ENCODE data around the gene CASP4. TPM values are rescaled to one million over a fixed set of nuclear protein-coding genes. Genes with fewer than 3 reads are reported as not detected.
"Not testable (repeated sequence)": the region's sequence is repeated elsewhere in the genome, so short reads cannot be mapped to it uniquely, and the experiment has no call there.

The CASP4 gene
- total RNA-seq, 1 donor from 2014 or later: 46.7 TPM

GRCh38 chr11:104957280-104957679, 11.1 kb downstream of the CASP4 start:
- DNase-seq (ENCODE audit: low spot score): no peak

- no peak for DNase-seq (ENCODE audit: low spot score)
Observed at GRCh38 chr11:104956528-104956927, 11.8 kb downstream of the CASP4 start.

GRCh38 chr11:104946907-104947306, 21.5 kb downstream of the CASP4 start:
- DNase-seq (ENCODE audit: low spot score): peak; percentile 5

DNA sequence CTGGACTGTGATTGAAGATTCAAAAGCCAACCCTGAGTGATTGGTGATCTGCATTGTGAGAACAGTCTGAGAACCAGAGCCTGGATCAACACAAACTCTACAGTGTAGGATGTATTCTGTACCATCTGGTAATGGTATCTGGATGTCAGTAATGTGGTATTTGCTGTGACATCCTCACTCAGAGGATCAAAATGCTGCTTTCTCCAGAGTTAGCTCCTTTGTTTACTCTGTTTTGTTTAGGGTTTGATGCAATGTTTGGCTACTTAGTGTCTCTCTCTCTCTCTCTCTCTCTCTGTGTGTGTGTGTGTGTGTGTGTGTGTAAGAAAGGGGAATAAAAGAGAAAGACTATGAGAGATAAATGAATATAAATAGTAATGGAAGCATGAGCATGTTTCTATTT, 24.3 kb downstream of the CASP4 start:
- DNase-seq (ENCODE audit: low spot score): no peak

DNA sequence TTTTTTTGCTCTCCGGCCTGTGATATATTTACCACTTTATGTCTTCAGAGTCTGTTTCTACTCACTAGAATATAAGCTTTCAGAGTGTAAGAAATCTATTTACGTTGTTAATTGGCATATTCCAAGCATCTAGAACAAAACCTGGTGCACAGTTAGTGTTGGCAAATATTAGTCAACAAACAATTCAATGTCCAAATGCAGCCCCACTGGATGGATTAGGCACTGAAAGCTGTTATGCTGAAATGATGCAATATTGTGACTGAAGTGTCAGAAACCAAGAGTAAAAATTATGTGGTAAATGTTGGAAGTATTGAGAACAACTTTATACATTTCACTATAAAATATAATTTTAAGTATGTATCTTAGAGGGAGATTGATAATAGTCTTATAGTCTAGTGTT, 24.8 kb downstream of the CASP4 start:
- no peak for DNase-seq (ENCODE audit: low spot score)

GRCh38 chr11:104934594-104934993, 33.8 kb downstream of the CASP4 start:
- no peak for DNase-seq (ENCODE audit: low spot score)

- DNase-seq (ENCODE audit: low spot score): not testable (repeated sequence)
Observed at GRCh38 chr11:104934073-104934472, 34.3 kb downstream of the CASP4 start.

GRCh38 chr11:104928811-104929210, 39.6 kb downstream of the CASP4 start:
- DNase-seq (ENCODE audit: low spot score): peak; percentile 54

- DNase-seq (ENCODE audit: low spot score): no peak
Observed at GRCh38 chr11:104926771-104927611, 41.4 kb downstream of the CASP4 start.

- DNase-seq (ENCODE audit: low spot score): no peak
Observed at GRCh38 chr11:104925850-104926249, 42.5 kb downstream of the CASP4 start.

GRCh38 chr11:104918113-104918824, 50.1 kb downstream of the CASP4 start:
- peak; percentile 39 for DNase-seq (ENCODE audit: low spot score)

DNA sequence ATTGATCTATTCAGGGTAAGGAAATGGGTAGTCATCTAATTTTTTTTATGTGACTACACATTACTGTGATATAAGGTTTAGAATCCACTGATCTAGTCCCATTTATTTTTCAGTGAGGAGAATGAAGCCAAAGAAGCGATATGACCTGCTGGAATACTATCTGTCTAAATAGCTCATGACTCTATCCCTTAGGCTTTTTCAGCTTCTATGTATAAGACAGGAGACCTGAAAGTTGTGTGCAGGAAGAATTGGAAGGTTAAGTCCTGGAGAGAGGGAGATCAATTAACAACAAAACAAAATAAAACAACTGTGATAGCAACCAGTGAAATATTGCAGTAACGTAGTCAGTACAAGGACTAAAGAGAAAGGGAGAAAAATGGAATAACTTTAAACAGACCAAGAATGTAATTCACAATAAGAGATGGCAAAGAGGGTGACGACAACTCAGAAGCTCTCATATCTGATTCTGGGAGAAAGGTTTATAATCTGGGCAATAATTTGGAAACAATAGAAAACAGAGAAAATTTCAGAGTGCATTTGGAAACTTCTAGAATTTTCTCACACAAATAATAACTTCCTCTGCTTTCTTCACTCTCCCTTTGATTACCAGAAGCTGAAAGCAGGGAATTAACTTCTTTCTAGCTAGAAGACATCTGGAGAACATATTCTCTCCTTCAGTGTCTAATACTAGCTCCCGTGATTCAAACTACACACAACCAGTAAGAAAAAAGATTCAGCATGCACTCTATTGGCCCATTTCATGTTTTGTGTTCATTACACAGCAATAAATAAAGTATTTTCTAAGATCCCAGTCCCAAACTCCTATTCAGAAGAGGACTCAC, 50.9 kb downstream of the CASP4 start:
- DNase-seq (ENCODE audit: low spot score): peak; percentile 23

DNA sequence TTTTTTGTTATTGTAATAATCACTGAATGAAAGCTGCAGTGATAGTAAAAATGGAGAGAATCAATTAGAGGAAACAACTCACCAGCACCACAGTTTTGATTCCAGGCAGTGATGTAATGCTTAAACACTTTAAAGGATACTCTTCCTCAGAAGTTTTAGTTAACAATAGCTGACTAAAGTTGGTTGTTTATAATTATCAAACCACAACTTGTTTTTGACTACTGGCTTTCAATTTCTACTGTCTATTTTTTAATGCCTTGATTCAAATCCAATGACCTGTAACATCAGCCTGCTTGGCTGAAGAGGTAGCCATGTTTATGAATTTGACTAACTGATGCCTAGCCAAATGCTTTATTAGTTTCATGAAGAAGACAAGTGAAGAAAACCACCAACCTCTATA, 51.9 kb downstream of the CASP4 start:
- DNase-seq (ENCODE audit: low spot score): no peak

DNA sequence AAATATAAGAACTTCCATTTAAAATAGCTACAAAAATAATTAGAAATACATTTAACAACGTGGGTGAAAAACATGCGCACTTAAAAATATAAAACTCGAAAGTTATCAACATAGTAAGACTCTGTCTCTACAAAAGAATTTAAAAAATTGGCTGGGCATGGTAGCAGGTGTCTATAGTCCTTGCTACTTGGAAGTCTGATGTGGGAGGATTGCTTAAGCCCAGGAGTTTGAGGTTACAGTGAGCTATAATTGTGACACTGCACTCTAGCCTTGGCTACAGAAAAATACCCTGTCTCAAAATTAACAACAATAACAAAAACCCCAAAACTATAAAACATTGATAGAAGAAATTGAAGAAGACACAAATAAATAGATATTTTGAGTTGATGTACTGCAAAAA, 56.3 kb downstream of the CASP4 start:
- no peak for DNase-seq (ENCODE audit: low spot score)

DNA sequence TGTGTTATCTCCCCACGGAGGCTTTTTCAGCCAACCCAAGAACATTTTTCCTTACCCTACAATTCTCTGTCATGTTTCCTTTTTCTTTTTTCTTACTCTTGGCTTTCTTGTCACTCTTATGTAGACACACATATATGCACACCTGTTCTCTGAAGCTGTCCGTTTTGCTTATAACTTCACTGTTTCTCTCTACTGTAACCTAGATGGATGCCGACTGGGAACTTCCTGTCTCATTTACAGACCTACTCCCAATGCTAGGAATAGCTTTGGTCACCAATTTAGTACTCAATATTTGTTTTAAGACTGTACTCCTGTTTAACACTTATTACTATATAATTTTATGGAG, 60.2 kb downstream of the CASP4 start:
- DNase-seq (ENCODE audit: low spot score): no peak

- no peak for DNase-seq (ENCODE audit: low spot score)
Observed at GRCh38 chr11:104907521-104908185, 60.7 kb downstream of the CASP4 start.

DNA sequence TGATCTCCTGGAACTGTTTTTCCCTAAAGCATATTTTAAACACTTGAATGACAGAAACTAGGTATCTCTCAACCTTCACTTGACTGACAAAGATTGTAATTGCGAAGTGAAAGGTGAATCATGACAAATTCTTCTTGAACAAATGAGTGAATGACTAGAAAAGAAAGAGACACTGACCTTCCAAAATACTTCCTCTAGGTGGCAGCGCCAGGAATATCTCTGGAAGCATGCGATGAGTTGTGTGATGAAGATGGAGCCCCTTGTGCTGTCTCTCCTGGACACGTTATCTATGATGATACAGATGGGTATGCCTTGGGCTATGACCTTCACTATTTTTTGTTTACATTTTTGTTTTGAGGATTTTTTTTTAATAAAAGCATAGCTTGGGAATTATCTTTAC, 63.1 kb downstream of the CASP4 start:
- no peak for DNase-seq (ENCODE audit: low spot score)

GRCh38 chr11:104899226-104899625, 69.1 kb downstream of the CASP4 start:
- no peak for DNase-seq (ENCODE audit: low spot score)

DNA sequence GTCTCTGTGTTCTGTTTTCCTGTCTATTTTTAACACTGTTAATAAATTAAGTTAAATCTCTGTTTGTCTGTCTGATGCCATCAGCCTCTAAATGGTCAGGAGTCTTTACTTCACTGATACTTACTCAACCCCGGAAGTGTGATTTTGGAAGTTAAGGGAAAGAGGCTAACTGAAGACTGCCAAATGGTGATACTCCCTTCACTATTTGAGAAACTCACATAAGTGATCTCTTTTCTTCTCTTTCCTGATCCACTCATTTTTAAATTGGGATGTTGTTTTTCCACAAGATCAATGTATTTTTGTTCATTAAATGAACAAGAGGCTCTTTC, 69.7 kb downstream of the CASP4 start:
- no peak for DNase-seq (ENCODE audit: low spot score)

DNA sequence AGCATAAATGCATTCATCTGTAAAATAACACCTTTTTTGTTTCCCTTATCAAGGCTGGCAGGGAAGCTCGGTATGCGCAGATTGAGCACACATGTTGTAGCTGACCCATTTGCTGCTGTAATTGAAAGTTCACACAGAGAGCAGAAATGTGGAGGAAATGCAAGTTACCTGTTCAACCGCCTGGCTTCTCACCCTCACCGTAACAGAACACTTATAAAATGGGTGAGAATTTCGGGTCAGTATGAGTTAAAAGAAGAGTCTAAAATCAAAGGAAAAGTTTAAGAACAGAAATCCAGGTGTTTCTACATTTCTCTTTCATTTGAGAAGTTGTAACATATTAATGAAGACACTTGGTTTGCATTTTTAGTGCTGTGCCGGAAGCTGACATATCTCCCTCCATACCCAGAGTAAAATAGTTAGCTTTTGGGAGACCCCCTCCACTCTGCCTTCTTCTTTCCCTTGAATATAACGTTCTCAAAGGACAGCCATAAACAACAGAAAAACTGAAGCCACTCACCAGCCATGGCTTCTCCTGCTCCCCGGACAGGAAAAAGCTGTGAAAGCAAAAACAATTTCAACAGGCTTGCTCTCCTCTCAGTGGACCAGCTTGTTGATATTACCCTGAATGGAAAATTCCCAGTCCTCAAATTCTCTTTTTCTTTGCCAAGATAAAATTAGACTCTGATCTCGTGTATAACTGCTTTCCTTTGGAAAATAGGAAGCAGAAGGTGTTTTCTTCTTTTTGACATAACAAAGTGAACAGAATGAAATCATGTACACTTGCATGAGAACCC, 70.3 kb downstream of the CASP4 start, which contains the start of gene CASP12:
Gene CASP12, minus strand, starts transcription at position 570 of the 794 bp plus-strand sequence.
- peak; percentile 40 for DNase-seq (ENCODE audit: low spot score)

DNA sequence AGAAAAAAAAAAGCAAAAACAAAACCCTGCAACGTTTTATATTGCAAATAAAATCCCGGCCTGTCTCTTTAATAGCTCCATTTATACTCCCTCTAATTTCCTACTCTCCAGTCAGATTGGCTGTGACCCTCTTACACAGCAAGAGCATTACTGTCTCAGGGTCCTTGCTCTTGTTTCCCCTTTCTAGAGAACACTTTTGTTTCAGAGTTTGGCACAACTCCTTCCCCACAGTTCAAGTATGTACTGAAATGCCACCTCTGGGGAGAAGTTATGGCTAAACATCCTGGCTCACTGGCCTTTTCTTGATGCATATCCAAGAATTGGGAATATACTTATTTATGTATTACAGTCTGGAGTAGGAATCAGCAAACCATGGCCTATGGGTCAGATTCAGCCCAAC, 72.7 kb downstream of the CASP4 start:
- no peak for DNase-seq (ENCODE audit: low spot score)
